Karpas-422 (cell line): Measurements from ENCODE around the gene DHRS13. TPM values are rescaled to one million over a fixed set of nuclear protein-coding genes. Genes with fewer than 3 reads are reported as not detected.

ENCODE experiments used
- DNase-seq: peaks from one replicate; pipeline ENCODE4 v3.0.0-alpha.2; 2015
- H2AFZ ChIP-seq: fragments of 200-600 bp; sonication (generic); 2 replicates; pipeline ENCODE4 v1.6.1; 2014; ENCODE audit warnings: antibody characterized with exemption, low read length, mixed read lengths
- H3K27ac ChIP-seq: fragments of 200-600 bp; sonication (generic); 2 replicates; pipeline ENCODE4 v1.5.1; 2014; ENCODE audit warnings: mild to moderate bottlenecking, low read length, moderate library complexity
- H3K27me3 ChIP-seq: fragments of 200-600 bp; sonication (generic); 2 replicates; pipeline ENCODE4 v1.6.1; 2014; ENCODE audit warnings: low read length, mixed read lengths
- H3K36me3 ChIP-seq: fragments of 200-600 bp; sonication (generic); 2 replicates; pipeline ENCODE4 v1.6.1; 2014; ENCODE audit warnings: low read length, mixed read lengths; ENCODE audit not compliant: insufficient read depth
- H3K4me1 ChIP-seq: fragments of 200-600 bp; sonication (generic); 2 replicates; pipeline ENCODE4 v1.6.1; 2014; ENCODE audit warnings: mild to moderate bottlenecking, low read length, mixed read lengths
- H3K4me2 ChIP-seq: fragments of 200-600 bp; sonication (generic); 2 replicates; pipeline ENCODE4 v1.6.1; 2014; ENCODE audit warnings: low read length, low read depth, mild to moderate bottlenecking; ENCODE audit not compliant: poor library complexity, severe bottlenecking
- H3K4me3 ChIP-seq: fragments of 200-600 bp; sonication (generic); 2 replicates; pipeline ENCODE4 v1.5.1; 2014; ENCODE audit warnings: mild to moderate bottlenecking, antibody characterized with exemption, low read length, mixed read lengths
- H3K79me2 ChIP-seq: fragments of 200-600 bp; sonication (generic); 2 replicates; pipeline ENCODE4 v1.6.1; 2014; ENCODE audit warnings: mild to moderate bottlenecking, low read length, mixed read lengths
- H3K9ac ChIP-seq: fragments of 200-600 bp; sonication (generic); 2 replicates; pipeline ENCODE4 v1.6.0; 2014; ENCODE audit warnings: low read length
- H3K9me2 ChIP-seq: fragments of 200-600 bp; sonication (generic), shearing (Covaris generic); replicated peaks from 2 replicates; pipeline ENCODE4 v1.6.0; 2014; ENCODE audit warnings: mild to moderate bottlenecking, low read length, moderate library complexity; ENCODE audit not compliant: insufficient read depth
- H3K9me3 ChIP-seq: fragments of 300-700, 200-600 bp; sonication (generic); 2 replicates; pipeline ENCODE4 v1.6.1; 2014; ENCODE audit warnings: low read length, mixed read lengths
- H4K20me1 ChIP-seq: fragments of 200-600 bp; sonication (generic); 2 replicates; pipeline ENCODE4 v1.6.1; 2014; ENCODE audit warnings: mild to moderate bottlenecking, antibody characterized with exemption, low read length, low read depth; ENCODE audit not compliant: insufficient read depth
- total RNA-seq: library from RNA; depleted of rRNA; stranded (reverse); fragments of >200 nt; shearing (Covaris generic); gene quantifications from 2 replicates; pipeline ENCODE4 v1.2.3, GENCODE V29; 2014; ENCODE audit warnings: low replicate concordance

DHRS13 gene
- total RNA-seq, 1 experiment from 2014 or later, result 12.9 TPM

DNA sequence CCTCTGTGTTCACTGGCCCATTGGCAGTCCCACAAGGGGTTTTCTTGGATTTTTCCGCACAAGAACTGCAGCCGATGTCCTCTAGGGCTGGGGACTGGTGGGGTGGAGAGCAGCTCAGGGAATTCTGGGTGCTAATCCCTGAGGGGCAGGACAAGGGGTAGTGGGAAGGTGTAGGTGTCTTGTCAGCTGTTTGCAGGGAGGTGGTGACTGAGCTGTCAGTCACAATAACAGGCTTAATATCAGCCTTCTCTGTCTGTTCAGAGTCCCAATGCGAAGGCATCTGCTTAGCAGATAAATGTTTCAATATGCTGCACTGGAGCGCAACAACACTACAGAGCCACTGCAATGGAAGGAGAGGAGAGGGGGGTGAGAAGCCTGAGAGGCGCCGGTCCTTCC lies 10.1 kb upstream of the DHRS13 start:
- Histone ChIP-seq H3K9ac (no peak overlapping the region), H3K9me3 (no peaks in the 10 kb centered on the region), H2AFZ (no peak overlapping the region), H3K9me2 (no peaks in the 10 kb centered on the region), H3K79me2 (peaks cover 13% of the 10 kb centered on the region), H3K27ac (no peak overlapping the region), H3K27me3 (no peaks in the 10 kb centered on the region), H4K20me1 (no peaks in the 10 kb centered on the region), H3K4me2 (no peak overlapping the region), H3K4me1 (no peaks in the 10 kb centered on the region), H3K4me3 (no peak overlapping the region), H3K36me3 (peaks cover 80% of the 10 kb centered on the region)
- DNase-seq, result no peak

DNA sequence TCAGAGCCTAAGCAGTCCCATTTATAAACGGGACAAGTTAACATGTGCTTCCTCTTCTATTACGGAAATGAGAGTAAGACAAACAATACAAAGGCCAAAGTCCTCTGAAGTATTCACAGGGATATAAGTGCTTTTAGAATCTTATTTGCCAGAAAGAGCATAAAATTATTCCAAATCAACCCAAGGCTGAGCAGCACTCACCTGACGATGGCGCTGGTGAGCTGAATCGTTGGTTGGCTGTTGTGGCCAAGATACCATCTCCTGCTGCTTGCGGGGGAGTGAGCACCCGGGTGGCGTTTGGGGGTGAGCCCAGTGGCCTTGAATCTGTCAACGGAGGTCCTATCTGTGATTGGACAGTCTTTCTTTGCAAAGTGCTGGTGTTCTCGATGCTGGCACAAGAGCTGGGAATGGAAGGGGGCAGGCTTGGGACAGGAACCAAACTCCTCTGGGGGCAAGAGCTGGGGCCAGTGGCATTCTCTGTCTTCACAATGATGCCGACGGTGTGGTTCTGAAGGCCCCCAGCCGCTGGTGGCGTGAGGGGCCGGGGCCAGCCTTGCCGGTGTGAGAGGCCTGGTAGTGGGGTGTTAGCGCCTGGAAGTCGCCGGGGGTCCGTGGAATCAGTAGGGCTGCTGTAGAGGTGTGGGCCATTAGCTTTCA lies 9.5 kb upstream of the DHRS13 start:
- Histone ChIP-seq H3K9ac (no peak overlapping the region), H4K20me1 (no peaks in the 10 kb centered on the region)
- DNase-seq, result peak; percentile 64

DNA sequence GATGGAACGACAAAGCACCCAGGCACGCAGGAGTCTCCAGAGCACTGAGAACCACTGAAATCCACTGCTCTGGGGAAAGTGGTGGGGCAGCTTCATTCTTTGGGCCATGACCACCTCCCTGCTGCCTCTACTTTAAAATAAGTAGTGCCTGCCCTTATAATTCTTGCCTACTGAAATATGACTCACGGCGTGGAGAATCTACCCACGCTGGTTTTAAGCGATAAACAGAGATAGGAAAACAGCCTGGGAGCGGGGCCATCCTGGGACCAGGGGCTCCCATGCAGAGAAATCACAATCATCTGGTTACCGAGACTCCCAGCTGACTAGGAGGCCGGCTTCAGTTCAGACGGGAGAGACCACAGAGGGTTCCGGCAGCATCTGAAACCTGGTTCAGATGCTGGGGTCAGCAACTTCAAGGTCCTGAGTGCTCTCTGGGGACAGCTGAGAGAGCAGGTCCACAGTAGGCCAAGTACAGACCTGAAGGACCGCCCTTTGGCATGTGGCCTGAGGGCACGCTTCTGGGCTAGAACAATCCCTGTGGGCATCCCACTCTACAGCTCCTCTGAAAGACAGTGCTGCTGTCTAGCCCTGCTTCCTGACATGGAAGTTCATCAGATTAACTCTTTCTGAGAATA lies 8.6 kb upstream of the DHRS13 start:
- no peak overlapping the region for H3K4me2 ChIP-seq
- peaks cover 70% of the 10 kb centered on the region for H3K36me3 ChIP-seq
- H3K4me3 ChIP-seq, result no peak overlapping the region
- H3K9me3 ChIP-seq, result no peaks in the 10 kb centered on the region
- H3K27ac ChIP-seq, result no peak overlapping the region
- no peak for DNase-seq
- H3K27me3 ChIP-seq, result no peaks in the 10 kb centered on the region
- H3K4me1 ChIP-seq, result no peaks in the 10 kb centered on the region
- peaks cover 13% of the 10 kb centered on the region for H3K79me2 ChIP-seq
- H3K9me2 ChIP-seq, result no peaks in the 10 kb centered on the region
- H3K9ac ChIP-seq, result no peak overlapping the region
- no peaks in the 10 kb centered on the region for H4K20me1 ChIP-seq
- H2AFZ ChIP-seq, result no peak overlapping the region

More for the DNA sequence above, 9.5 kb upstream of the DHRS13 start:
- Histone ChIP-seq H3K4me2 (no peak overlapping the region), H3K9me3 (no peaks in the 10 kb centered on the region), H3K4me1 (no peaks in the 10 kb centered on the region), H3K9me2 (no peaks in the 10 kb centered on the region), H3K36me3 (peaks cover 76% of the 10 kb centered on the region), H2AFZ (no peak overlapping the region), H3K4me3 (no peak overlapping the region), H3K79me2 (peaks cover 13% of the 10 kb centered on the region), H3K27ac (no peak overlapping the region), H3K27me3 (no peaks in the 10 kb centered on the region)

DNA sequence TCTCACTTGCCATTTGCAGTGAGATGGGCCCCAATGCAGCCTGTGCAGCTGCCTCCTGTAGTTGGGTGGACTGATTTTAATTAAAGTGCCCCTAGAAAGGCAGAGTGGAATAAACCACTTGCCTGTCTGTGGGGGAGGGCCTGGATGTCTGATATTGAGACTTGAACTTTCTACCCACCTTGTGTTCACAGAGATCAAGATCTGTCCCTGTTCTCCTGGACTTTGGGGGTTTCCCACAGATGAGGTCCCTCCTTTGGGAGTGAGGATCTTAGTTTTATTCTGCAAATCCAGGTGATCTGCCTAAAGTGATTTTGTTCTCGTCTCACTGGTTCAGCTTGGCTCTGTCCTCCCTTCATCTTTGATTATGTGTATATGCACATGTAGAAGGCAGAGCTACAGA lies 7.7 kb upstream of the DHRS13 start:
- Histone ChIP-seq H4K20me1 (no peaks in the 10 kb centered on the region), H3K27ac (no peak overlapping the region), H3K9me3 (no peaks in the 10 kb centered on the region), H3K79me2 (peaks cover 9% of the 10 kb centered on the region), H3K4me2 (no peak overlapping the region), H3K4me1 (no peaks in the 10 kb centered on the region), H3K9me2 (no peaks in the 10 kb centered on the region), H3K27me3 (no peaks in the 10 kb centered on the region), H3K4me3 (no peak overlapping the region), H3K9ac (no peak overlapping the region), H2AFZ (no peak overlapping the region), H3K36me3 (peaks cover 62% of the 10 kb centered on the region)
- no peak for DNase-seq

DNA sequence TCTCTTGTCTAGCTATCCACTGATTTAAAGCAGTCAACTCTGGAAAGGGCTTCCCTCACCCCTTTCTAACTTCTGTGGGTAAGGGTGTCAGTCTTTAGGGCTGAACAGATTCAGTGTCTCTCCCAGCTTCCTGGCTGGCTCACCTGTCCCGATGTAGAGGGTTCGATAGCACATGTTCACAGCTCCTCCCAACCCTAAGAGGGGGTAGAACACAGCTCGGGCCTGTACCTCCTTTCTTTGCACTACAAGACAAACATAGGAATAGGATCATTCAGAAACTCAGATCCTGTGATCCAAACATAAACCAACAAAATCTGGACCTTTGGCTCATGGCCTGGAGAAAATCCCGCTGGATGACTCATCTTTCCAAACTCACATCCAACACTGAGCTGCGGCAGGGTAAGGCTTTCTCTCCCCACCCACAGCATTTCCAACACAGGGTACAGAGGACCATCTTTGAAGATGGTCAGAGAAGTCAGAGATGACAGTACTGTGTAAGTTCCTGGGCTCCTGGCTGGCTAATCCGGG lies 5.8 kb upstream of the DHRS13 start:
- H3K9ac ChIP-seq, result no peak overlapping the region
- no peaks in the 10 kb centered on the region for H3K9me2 ChIP-seq
- H3K27me3 ChIP-seq, result no peaks in the 10 kb centered on the region
- peaks cover 48% of the 10 kb centered on the region; the same call in 1 of the 2 replicates for H3K36me3 ChIP-seq
- H3K79me2 ChIP-seq, result no peaks in the 10 kb centered on the region
- no peak for DNase-seq
- no peak overlapping the region for H3K27ac ChIP-seq
- no peaks in the 10 kb centered on the region for H3K4me1 ChIP-seq
- no peak overlapping the region for H3K4me3 ChIP-seq
- H2AFZ ChIP-seq, result no peak overlapping the region
- no peaks in the 10 kb centered on the region for H3K9me3 ChIP-seq
- no peak overlapping the region for H3K4me2 ChIP-seq
- no peaks in the 10 kb centered on the region for H4K20me1 ChIP-seq

DNA sequence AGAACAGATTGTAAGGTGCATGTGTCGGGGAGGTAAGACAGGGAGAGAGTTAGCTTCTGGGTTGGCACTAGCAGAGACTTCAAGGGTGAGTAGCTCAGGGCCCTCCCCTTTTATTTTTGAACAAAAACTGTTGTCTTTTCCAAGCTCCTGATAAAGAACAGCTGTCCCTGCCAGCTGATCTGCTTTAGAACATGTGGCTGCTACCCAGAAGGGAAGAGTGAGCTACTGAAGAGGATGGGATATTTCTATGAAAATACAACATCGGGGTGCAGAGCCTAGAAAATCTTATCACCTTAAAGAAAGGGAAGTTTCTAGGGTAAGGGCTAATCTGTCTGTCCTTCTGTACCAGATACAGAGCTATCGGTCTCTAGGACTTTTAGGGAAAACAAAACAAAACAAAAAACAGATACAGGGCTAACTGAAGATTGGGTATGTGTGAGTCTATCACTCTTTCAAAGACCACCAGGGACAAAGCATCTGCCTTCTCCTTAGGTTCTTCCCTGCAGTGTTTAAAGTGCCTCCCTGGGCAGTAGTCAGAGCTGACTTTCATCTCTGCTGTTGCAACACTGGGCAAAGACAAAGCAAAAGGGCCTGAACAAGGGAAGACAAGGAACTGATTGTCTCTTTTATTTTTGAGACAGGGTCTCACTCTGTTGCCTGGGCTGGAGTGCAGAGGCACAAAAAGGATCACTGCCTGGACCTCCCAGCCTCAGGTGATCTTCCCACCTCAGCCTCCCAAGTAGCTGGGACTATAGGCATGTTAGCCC lies 5.0 kb upstream of the DHRS13 start:
- Histone ChIP-seq H3K36me3 (peaks cover 40% of the 10 kb centered on the region; the same call in 1 of the 2 replicates), H4K20me1 (no peaks in the 10 kb centered on the region), H3K9me2 (no peaks in the 10 kb centered on the region), H3K4me2 (no peak overlapping the region), H3K9ac (no peak overlapping the region), H3K4me3 (no peak overlapping the region), H2AFZ (no peak overlapping the region), H3K79me2 (no peaks in the 10 kb centered on the region), H3K27ac (no peak overlapping the region), H3K27me3 (no peaks in the 10 kb centered on the region), H3K4me1 (peaks cover 4% of the 10 kb centered on the region), H3K9me3 (no peaks in the 10 kb centered on the region)
- no peak for DNase-seq

DNA sequence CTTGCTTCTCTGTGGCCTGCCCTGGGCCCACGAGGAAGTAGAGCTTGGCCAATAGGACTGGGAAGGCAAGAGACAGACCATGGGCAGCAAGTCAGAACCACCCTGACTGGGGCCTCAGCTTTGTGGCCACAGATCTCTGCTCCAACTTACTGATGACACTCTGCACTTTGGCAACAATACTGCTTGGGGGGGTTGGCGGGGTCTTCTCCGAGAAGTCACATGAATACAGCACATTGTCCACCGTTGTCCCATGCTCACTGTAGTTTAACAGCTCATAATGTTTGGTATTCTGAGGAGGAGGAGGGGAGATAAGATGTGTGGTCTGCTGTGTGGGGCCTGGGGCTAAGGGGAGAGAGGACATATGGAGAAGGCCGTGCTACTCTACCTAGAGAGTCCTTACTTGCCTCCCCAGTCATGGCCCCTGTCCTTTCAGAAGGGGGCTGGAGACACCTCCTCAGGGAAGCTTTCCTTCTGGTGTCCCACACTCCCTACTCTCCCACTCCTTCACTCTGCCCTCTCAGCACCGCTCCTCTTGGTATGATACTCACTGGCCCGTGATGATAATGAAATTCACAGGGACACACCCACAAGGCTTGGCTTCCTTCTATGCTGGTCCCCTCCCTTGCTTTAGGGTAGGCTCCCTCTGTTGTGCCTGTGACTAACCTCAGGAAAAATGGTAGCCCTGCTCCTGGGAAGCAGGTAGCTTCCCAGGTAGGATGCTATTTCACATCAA lies 4.0 kb upstream of the DHRS13 start:
- no peaks in the 10 kb centered on the region for H3K9me2 ChIP-seq
- no peaks in the 10 kb centered on the region for H4K20me1 ChIP-seq
- no peak overlapping the region for H3K4me3 ChIP-seq
- no peaks in the 10 kb centered on the region for H3K27me3 ChIP-seq
- peaks cover 5% of the 10 kb centered on the region for H3K4me1 ChIP-seq
- H3K36me3 ChIP-seq, result peaks cover 31% of the 10 kb centered on the region; the same call in 1 of the 2 replicates
- no peak overlapping the region for H2AFZ ChIP-seq
- no peak overlapping the region for H3K9ac ChIP-seq
- no peak overlapping the region for H3K27ac ChIP-seq
- no peak overlapping the region for H3K4me2 ChIP-seq
- H3K9me3 ChIP-seq, result no peaks in the 10 kb centered on the region
- peaks cover 6% of the 10 kb centered on the region for H3K79me2 ChIP-seq
- DNase-seq, result no peak
